GM18505 (cell line): Measurements from ENCODE around the gene FIBCD1.
"Not testable (repeated sequence)": the region's sequence is repeated elsewhere in the genome, so short reads cannot be mapped to it uniquely, and the experiment has no call there.

ENCODE experiments used
- ATAC-seq: cut with Tn5 transposase; IDR thresholded peaks from one replicate; pipeline ENCODE4 v1.9.1; 2021; ENCODE audit not compliant: unreplicated experiment
- POLR2A ChIP-seq: IDR thresholded peaks from 4 replicates; pipeline ENCODE4 v1.6.1; 2011; ENCODE audit warnings: borderline replicate concordance; ENCODE audit not compliant: insufficient read depth, insufficient read length; ENCODE audit errors: extremely low read depth

FIBCD1 gene

GRCh38 chr9:130913599-130914416, 25.2 kb downstream of the FIBCD1 start:
- no peak for ATAC-seq
- no peak for TF ChIP-seq POLR2A

GRCh38 chr9:130912932-130913598, 26.0 kb downstream of the FIBCD1 start:
- no peak for ATAC-seq

GRCh38 chr9:130911254-130912049, 27.6 kb downstream of the FIBCD1 start:
- ATAC-seq: no peak
- no peak for TF ChIP-seq POLR2A

More at GRCh38 chr9:130912932-130913598, 26.0 kb downstream of the FIBCD1 start:
- no peak for TF ChIP-seq POLR2A

- not testable (repeated sequence) for ATAC-seq
Observed at GRCh38 chr9:130910670-130911069, 28.4 kb downstream of the FIBCD1 start.

- ATAC-seq: not testable (repeated sequence)
Observed at GRCh38 chr9:130910041-130910440, 29.0 kb downstream of the FIBCD1 start.

DNA sequence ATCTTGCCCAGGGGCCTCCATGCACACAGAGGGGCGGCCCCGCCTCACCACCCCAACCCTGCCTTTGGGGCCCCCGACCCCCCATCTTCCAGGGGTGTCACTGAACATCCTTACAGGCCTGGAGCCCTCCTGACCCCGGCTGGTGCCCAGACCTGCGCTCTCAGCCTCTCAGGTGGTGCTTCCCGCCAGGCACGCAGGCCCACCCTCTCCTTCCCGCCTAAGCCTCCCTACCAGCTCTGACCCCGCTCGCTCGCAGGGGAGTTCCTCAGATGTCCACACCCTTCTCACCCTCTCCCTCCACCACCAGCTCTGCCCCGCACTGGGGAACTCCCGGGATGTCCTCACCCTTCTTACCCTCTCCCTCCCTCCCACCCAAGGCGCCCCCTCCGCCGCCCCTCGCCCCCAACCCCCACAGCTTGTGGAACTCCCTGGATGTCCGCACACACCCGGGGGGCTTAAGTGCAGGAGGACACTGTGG, 30.1 kb downstream of the FIBCD1 start:
- TF ChIP-seq POLR2A: no peak
- no peak for ATAC-seq

GRCh38 chr9:130908146-130908877, 30.7 kb downstream of the FIBCD1 start:
- ATAC-seq: no peak
- TF ChIP-seq POLR2A: no peak

DNA sequence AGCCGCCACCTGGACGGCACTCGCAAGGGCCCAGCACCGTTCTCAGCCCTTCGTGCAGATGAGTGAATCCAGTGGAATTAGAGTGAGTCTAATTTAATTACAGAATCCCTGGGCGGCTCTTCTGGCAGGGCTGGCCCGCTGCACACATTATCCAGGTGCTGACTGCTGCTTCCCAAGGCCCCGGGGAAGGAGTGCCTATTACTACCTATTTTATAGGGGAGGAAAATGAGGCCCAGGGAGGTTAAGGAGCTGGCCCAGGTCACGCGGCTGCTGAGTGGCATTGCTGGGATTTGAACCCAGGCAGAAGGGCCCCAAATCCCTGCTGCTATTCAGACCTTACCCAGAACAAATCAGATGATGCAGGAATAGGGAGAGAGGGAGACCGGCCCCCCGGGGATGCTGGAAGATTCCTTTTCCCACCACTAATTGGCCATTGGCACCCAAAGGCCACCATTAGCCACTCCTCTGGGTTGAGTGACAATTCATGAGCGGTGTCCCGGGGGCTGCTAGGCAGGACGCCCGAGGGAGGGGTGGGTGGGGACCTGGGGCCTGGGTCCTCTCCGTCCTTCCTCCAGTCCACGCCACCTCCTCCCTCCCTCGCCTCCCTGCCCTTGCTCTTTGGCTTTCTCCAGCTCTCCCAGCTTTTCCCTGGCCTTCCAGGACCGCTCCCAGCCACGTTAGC, 32.2 kb downstream of the FIBCD1 start:
- TF ChIP-seq POLR2A: no peak
- no peak for ATAC-seq

- TF ChIP-seq POLR2A: no peak
- ATAC-seq: no peak
Observed at GRCh38 chr9:130905902-130906734, 32.9 kb downstream of the FIBCD1 start.

- TF ChIP-seq POLR2A: no peak
- no peak for ATAC-seq
Observed at GRCh38 chr9:130905125-130905901, 33.7 kb downstream of the FIBCD1 start.
